ENCODE data around the gene MED29.
A peak's percentile ranks its signal among the peaks of the same experiment; 100 is the strongest.

MED29 gene

DNA sequence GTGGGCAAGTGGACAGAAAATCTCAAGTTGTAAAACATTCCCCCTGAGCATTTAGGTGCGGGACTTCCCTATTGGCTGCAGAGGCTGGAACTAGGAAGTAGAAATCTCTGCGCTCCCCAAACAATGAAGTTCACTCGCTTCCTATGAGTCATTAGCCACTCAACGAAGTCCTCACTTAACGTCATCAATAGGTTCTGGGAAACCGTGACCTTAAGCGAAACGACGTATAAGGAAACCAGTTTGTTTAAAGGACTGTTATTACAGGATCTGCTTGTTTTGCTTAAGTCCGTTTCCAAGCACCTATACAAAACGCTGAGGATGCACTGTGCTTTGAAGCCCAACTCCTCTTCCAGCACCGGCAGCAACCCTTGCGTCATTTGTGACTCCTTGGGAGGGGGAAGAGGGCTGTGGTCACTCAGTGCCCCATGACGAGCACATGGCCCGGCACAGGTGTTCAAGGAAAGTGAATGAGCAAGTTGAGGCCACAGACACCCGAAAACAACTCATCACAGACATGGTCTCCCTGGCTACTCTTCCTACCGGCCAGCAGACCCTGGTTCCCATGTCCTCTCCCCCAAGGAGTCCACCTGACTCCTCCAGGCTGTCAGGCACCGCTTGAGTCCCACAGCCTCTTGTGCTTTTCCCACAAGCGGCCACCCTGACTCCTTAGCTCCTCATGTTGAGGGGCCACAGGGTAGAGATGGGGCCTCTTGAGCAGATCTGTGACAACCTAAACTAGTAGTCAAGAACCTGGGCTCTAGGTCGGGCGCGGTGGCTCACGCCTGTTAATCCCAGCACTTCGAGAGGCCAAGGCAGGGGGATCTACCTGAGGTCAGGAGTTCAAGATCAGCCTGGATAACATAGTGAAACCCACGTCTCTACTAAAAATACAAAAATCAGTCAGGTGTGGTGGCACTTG, 39.8 kb downstream of the MED29 start:
- DNase-seq (ENCODE audit: low spot score), result peak; percentile 52

DNA sequence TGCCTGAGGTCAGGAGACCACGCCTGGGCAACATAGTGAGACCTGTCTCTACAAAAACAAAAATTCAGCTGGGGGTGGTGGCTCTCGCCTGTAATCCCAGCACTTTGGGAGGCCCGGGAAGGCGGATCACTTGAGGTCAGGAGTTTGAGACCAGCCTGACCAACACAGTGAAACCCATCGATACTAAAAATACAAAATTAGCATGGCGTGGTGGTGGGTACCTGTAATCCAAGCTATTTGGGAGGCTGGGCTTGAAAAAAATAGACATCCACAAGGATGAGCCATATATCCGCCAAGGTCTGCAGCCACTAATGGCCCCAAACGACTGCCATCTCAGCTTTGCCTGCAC, 41.5 kb downstream of the MED29 start:
- DNase-seq (ENCODE audit: low spot score), result no peak

DNA sequence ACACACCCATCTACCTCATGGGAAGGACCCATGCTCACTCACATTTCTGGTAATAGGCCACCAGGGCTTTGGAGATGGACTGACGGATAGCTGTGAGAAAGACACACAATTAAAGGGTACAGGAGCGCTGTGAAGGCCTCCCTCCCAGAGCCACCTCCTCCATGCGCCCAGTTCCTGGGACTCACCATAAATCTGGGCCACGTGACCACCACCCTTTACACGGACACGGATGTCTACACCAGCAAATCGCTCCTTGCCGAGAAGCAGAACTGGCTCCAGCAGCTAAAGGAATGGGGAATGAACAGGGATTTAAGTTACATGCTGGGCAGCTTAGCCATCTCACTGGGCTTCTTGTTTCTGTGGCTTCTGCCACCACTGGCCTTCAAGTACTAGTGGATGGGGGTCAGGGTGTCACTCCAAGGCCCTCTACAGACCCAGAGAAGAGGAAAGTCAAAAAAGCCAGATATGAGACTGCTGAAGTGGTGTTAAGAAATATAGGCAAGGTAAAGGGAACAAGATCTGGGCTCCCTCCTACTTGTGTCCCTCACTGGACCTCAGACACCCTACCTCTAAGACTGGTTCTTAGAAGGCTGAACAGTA, 42.4 kb downstream of the MED29 start:
- DNase-seq (ENCODE audit: low spot score), result no peak

DNA sequence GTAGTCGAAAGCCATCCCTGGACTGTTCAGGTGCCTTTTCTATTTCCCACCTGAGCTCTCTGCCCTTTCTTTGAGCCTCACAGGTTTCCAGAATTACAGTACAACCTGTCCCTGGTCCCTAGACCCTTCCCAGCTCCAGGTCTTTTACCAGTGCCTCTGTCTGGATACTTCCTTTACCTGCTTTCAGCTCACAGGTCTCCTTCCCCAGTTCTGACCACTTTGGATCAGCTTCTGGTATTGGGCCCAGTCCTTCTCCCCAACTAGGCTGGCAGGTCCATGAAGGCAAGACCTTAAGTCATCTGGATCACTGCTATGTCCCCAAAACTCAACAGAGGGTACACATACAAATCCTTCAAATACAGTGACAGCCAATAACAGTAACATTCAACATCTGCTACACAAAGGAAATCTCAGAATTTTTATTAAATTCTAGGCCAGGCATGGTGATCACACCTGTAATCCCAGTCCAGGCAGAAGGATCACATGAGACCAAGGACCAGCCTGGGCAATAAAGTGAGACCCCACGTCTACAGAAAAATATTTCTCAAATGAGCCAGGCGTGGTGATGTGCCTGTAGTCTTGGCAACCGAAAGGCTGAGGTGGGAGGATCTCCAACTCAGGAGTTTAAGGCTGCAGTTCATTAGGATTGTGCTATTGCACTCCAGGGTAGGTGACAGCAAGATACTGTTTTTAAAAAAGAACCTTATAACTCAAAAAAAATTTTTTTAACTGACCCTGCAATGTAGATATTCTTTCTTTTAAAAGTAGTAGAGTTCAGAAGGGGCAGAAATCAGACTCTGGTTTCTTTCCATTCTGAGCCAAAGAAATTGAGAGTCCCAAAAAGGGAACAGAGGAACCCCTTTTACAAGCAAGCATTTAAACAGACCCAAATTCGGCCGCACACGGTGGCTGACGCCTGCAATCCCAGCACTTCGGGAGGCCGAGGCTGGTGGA, 43.2 kb downstream of the MED29 start:
- DNase-seq (ENCODE audit: low spot score), result no peak

GRCh38 chr19:39435499-39436349, 44.5 kb downstream of the MED29 start, which contains the start of gene RPS16:
RPS16 (minus strand) TSS chr19:39435949; CDS start chr19:39435895, 54 bp downstream.
- peak; percentile 99 for DNase-seq (ENCODE audit: low spot score)

GRCh38 chr19:39436350-39436716, 45.2 kb downstream of the MED29 start:
- no peak for DNase-seq (ENCODE audit: low spot score)

GRCh38 chr19:39438270-39438934, 47.2 kb downstream of the MED29 start:
- no peak for DNase-seq (ENCODE audit: low spot score)

DNA sequence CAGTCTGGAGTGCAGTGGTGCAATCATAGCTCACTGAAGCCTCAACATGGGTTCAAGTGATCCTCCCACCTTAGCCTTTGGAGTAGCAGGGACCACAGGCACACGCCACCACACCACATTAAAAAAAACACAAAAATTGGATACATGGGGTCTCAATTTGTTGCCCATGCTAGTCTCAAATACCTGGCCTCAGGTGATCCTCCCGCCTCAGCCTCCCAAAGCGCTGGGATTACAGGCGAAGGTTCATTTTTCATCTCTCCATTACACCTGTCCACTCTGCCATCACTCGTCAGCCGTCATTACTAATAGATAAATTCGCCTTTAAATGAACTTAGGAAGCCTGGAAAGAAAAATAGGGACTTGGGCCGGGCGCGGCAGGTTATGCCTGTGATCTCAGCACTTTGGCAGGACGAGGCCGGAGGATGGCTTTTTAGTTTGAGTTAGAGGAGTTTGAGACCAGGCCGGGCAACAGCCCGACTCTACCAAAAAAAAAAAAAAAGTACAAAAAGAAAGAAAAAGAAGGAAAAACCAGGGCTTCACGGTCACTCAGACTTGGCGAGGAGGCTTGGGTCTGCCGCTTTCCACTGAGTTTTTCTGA, 53.5 kb downstream of the MED29 start:
- DNase-seq (ENCODE audit: low spot score), result peak; percentile 31

- peak; percentile 99 for DNase-seq (ENCODE audit: low spot score)
These were observed 54.3 kb downstream of the MED29 start, which contains the start of gene SUPT5H for GRCh38 chr19:39445196-39446111. SUPT5H (plus strand) TSS chr19:39445582; CDS start chr19:39445891, 309 bp downstream.

- DNase-seq (ENCODE audit: low spot score), result no peak
These were observed 55.3 kb downstream of the MED29 start for GRCh38 chr19:39446365-39447084.

GRCh38 chr19:39448271-39448670, 57.1 kb downstream of the MED29 start:
- DNase-seq (ENCODE audit: low spot score), result no peak

DNA sequence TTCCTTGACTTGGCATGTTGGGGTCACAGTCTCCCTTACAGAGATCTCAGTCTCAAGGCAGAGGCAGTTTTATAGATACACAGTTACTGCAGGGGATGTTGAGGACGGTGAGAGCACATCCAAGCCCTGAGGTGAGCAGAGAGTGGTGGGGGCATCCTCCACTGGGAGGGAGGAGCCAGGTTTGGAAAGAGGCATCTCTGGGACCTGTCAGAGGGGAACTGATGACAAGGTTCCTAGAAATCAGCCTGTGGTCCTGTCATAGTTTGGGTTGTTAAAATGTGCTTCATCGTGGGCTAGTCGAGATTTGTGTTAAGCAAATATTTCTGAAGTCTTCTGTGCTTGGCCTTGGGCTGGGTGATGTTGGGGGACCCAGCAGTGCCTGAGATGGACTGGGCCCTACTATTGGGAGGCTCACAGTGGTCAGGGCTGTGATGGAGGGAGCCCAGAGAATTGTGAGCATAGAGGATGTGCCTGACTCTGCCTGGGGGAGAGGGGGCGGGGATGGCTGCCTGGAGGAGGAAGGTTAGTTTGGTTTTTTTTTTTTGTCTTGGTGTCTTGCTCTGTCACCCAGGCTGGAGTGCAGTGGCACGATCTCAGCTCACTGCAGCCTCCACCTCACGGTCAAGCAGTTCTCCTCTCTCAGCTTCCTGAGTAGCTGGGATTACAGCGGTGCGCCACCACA, 58.1 kb downstream of the MED29 start:
- DNase-seq (ENCODE audit: low spot score), result no peak

Data from SW480 (cell line).